ACHN (cell line): ENCODE measurements around the gene CCT4.

Experiments used
- DNase-seq: peaks from one replicate; pipeline ENCODE4 v3.0.0-alpha.2; 2015
- in situ Hi-C: cut with HindIII; loops from 2 replicates; pipeline ENCODE4 v1.10.0; 2017; ENCODE audit warnings: low sequenced_read_pairs, low pct_ligation_motif_present, low pct_unique_long_range_greater_than_20kb

CCT4 gene

GRCh38 chr2:61833971-61834370 lies 54.5 kb downstream of the CCT4 start:
- DNase-seq: no peak
- in situ Hi-C loops: no loop called here

- in situ Hi-C loops: no loop called here
- DNase-seq: no peak
Measured at GRCh38 chr2:61832183-61832841, 56.1 kb downstream of the CCT4 start.

GRCh38 chr2:61822255-61822654 lies 66.2 kb downstream of the CCT4 start:
- in situ Hi-C loops: no loop called here
- DNase-seq: no peak
